Activated naive CD8-positive, alpha-beta T cell treated with anti-CD3 and anti-CD28 coated beads, Interleukin-2, amount 10 ng/mL, durations not matched to agents 7 days and 5 days (primary cell): ENCODE measurements around the gene CPNE2. TPM values are rescaled to one million over a fixed set of nuclear protein-coding genes. Genes with fewer than 3 reads are reported as not detected.

ENCODE experiments used
- ATAC-seq: fragments of 150-1000 bp; cut with Tn5 transposase; one replicate; pipeline ENCODE4 v1.10.0; 2021; ENCODE audit warnings: low read depth, moderate library complexity
- POLR2A ChIA-PET: fragments of 350-600 bp; sonication (Branson Sonifier 250); formaldehyde crosslinking; loops from one replicate; lab custom pipeline; 2021; ENCODE audit warnings: antibody characterized with exemption; lab: Charles Lee
- DNase-seq: peaks from one replicate; pipeline ENCODE4 v3.0.0; 2021
- H3K27ac Mint-ChIP-seq: one replicate; pipeline ENCODE4 v1.8.0; 2022; ENCODE audit warnings: mild to moderate bottlenecking, mixed read lengths
- H3K27me3 Mint-ChIP-seq: one replicate; pipeline ENCODE4 v1.8.0; 2022; ENCODE audit warnings: mild to moderate bottlenecking, moderate library complexity, mixed read lengths
- H3K36me3 Mint-ChIP-seq: one replicate; pipeline ENCODE4 v1.8.0; 2021; ENCODE audit warnings: mild to moderate bottlenecking, mixed read lengths
- H3K4me1 Mint-ChIP-seq: one replicate; pipeline ENCODE4 v1.8.0; 2021; ENCODE audit warnings: mixed read lengths
- H3K4me3 Mint-ChIP-seq: one replicate; pipeline ENCODE4 v1.8.0; 2022; ENCODE audit warnings: mild to moderate bottlenecking, moderate library complexity, mixed read lengths
- H3K9me3 Mint-ChIP-seq: one replicate; pipeline ENCODE4 v1.8.0; 2021; ENCODE audit warnings: mixed read lengths
- total RNA-seq, 2 experiments: library from RNA; stranded (reverse); gene quantifications; one replicate each; pipeline ENCODE4 v1.2.3, GENCODE V29; 2021

The CPNE2 gene
- total RNA-seq, 2 experiments from 2014 or later: 11.0 to 11.4 TPM

DNA sequence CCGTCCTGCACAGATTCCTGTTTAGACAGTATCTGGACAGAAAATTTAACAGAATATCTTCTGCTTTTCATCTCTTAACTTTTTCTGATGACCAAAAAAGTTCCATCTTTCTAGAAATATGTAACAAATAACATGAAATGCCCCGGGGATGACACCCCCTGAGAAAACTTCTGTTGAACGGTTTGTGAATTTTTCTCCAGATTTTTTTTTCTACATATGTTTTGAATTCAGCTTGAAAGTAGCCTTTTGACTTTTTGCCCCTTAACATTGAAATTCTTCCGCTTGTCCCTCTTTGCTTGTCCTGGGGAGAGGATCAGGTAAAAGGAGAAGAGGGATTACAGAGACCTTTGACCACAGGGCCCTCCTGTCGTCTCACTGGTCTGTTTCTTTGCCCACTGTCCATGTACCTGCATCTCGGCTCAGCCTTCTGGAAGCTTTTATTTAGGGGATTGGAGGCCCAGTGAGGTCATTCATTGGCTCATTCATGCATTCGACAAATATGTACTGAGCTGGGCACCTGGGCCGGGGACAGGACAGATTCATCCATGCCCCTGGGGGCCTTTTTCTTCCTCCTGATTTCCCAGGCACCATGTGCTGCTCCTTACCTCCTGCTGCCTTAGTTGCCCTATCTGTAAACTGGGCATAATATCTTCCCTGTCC, 19.6 kb upstream of the CPNE2 start:
- ATAC-seq: no peak
- no peak for DNase-seq
- no peak overlapping the region for H3K4me3 Mint-ChIP-seq
- no peaks in the 10 kb centered on the region for H3K9me3 Mint-ChIP-seq
- H3K36me3 Mint-ChIP-seq: peaks cover 45% of the 10 kb centered on the region
- POLR2A ChIA-PET: interaction anchor here (1.2 kb wide), 1 partner anchor 10 kb away, joined by 3 read pairs; no protein-coding TSS in a partner anchor
- no peaks in the 10 kb centered on the region for H3K27me3 Mint-ChIP-seq
- H3K27ac Mint-ChIP-seq: no peak overlapping the region
- peaks cover 30% of the 10 kb centered on the region for H3K4me1 Mint-ChIP-seq

DNA sequence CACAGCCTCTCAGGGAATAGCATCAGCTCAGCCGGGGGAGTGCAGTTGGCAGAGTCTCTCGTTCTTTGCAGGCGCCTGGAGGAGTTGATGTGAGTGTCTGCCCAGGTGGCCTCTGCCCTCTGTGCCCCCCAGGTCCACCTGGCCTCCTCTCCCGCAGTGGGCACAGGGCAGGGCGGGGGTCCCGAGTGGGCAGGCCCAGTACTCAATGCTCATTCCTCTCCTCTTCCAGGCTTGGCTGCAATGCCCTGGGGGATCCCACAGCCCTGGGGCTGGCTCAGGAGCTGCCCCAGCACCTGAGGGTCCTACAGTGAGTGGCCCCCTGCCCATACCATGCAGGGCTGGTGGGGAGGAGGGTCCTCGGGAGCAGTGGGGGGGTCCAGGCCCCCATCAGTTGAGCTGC, 14.7 kb upstream of the CPNE2 start:
- DNase-seq: no peak
- Mint-ChIP-seq H3K4me3 (no peak overlapping the region), H3K36me3 (peaks cover 9% of the 10 kb centered on the region), H3K9me3 (no peaks in the 10 kb centered on the region), H3K4me1 (peaks cover 2% of the 10 kb centered on the region), H3K27ac (no peak overlapping the region), H3K27me3 (no peaks in the 10 kb centered on the region)
- ATAC-seq: no peak
- POLR2A ChIA-PET: interaction anchor here (0.9 kb wide), 1 partner anchor 10 kb away, joined by 3 read pairs; no protein-coding TSS in a partner anchor

DNA sequence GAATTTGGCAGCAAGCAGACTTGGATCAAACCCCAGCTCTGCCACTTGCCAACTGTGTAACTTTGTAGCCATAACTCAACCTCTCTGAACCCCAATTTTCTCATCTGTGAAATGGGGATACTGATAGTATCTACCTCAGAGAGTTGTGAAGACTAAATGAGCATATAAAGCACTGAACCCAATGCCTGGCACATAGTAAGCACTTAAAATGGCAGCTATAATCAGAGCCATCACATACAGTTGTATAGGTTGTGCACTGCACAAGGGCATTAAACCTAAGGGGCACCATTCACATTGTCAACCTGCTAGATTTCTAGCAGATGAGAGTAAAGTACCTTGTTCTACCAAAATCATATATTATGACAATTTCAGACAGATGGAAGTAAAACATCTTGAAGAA, 10.6 kb upstream of the CPNE2 start:
- DNase-seq: no peak
- no peak for ATAC-seq
- peaks cover 4% of the 10 kb centered on the region for H3K27me3 Mint-ChIP-seq
- peaks cover 5% of the 10 kb centered on the region for H3K36me3 Mint-ChIP-seq
- no peak overlapping the region for H3K27ac Mint-ChIP-seq
- H3K4me3 Mint-ChIP-seq: no peak overlapping the region
- no peaks in the 10 kb centered on the region for H3K9me3 Mint-ChIP-seq
- POLR2A ChIA-PET: no interaction called here
- peaks cover 5% of the 10 kb centered on the region for H3K4me1 Mint-ChIP-seq

DNA sequence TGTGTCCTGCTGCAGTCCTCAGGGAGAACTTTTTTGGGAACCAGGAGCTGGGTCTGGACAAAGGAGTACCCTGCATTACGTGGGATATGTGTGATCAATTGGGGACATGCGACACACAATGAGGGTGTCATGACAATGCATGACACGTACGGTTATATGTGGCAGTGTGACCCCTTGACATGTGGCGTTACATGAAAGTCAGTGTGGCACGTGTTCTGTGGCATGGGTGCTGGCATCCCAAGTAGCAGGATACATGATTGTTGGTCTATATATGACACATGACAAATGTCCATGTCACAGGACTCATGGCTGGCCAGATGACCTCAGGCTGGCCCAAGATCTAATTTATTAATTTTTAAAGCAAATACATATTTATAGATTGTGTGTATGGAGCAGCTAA, 9.7 kb upstream of the CPNE2 start:
- POLR2A ChIA-PET: interaction anchor here (1.5 kb wide), 1 partner anchor 9 kb away, joined by 3 read pairs; no protein-coding TSS in a partner anchor
- peaks cover 5% of the 10 kb centered on the region for H3K36me3 Mint-ChIP-seq

GRCh38 chr16:57083485-57084126, 8.8 kb upstream of the CPNE2 start:
- H3K27me3 Mint-ChIP-seq: peaks cover 4% of the 10 kb centered on the region
- no peak overlapping the region for H3K4me3 Mint-ChIP-seq
- H3K36me3 Mint-ChIP-seq: peaks cover 5% of the 10 kb centered on the region
- H3K27ac Mint-ChIP-seq: peak overlapping the region; percentile 39
- DNase-seq (no peak), ATAC-seq (no peak)
- POLR2A ChIA-PET: interaction anchor here (1.2 to 1.9 kb wide), 3 partner anchors 10 to 118 kb away, joined by 3 to 6 read pairs (median 4); no protein-coding TSS in a partner anchor
- no peaks in the 10 kb centered on the region for H3K9me3 Mint-ChIP-seq
- H3K4me1 Mint-ChIP-seq: peaks cover 5% of the 10 kb centered on the region

More for the DNA sequence above, 9.7 kb upstream of the CPNE2 start:
- Mint-ChIP-seq H3K9me3 (no peaks in the 10 kb centered on the region), H3K27ac (no peak overlapping the region), H3K4me3 (no peak overlapping the region), H3K4me1 (peaks cover 5% of the 10 kb centered on the region), H3K27me3 (peaks cover 4% of the 10 kb centered on the region)
- DNase-seq (no peak), ATAC-seq (no peak)

GRCh38 chr16:57084257-57084770, 8.1 kb upstream of the CPNE2 start:
- POLR2A ChIA-PET: interaction anchor here (1.2 to 1.9 kb wide), 2 partner anchors 44 to 119 kb away, joined by 4 to 6 read pairs; no protein-coding TSS in a partner anchor

DNA sequence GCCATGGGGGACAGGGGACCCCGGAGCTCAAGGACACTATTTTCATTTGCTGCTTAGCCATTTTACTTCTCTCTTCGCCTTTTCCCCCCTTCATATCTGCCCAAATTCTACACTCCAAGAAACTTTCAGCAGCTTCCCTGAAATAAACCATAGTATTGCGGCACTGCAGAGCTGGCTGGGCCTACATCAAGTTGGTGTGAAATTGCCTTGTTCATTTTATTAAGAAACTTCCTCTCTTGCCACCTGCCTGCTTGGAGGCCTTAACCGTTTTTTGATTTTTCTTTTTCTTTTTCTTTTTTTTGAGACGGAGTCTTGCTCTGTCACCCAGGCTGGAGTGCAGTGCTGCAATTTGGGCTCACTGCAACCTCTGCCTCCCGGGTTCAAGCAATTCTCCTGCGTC, 7.4 kb upstream of the CPNE2 start:
- no peaks in the 10 kb centered on the region for H3K9me3 Mint-ChIP-seq
- POLR2A ChIA-PET: interaction anchor here (1.2 to 1.9 kb wide), 2 partner anchors 44 to 119 kb away, joined by 4 to 6 read pairs; no protein-coding TSS in a partner anchor
- H3K27me3 Mint-ChIP-seq: peaks cover 12% of the 10 kb centered on the region
- no peak overlapping the region for H3K4me3 Mint-ChIP-seq
- ATAC-seq: no peak
- H3K27ac Mint-ChIP-seq: no peak overlapping the region
- no peak for DNase-seq
- H3K4me1 Mint-ChIP-seq: peaks cover 5% of the 10 kb centered on the region
- peaks cover 2% of the 10 kb centered on the region for H3K36me3 Mint-ChIP-seq

More at GRCh38 chr16:57084257-57084770, 8.1 kb upstream of the CPNE2 start:
- H3K27ac Mint-ChIP-seq: peak overlapping the region; percentile 39
- H3K4me1 Mint-ChIP-seq: peaks cover 5% of the 10 kb centered on the region
- no peak overlapping the region for H3K4me3 Mint-ChIP-seq
- H3K27me3 Mint-ChIP-seq: peaks cover 9% of the 10 kb centered on the region
- DNase-seq (peak; percentile 78), ATAC-seq (peak; percentile 76)
- no peaks in the 10 kb centered on the region for H3K9me3 Mint-ChIP-seq
- H3K36me3 Mint-ChIP-seq: peaks cover 5% of the 10 kb centered on the region

- POLR2A ChIA-PET: interaction anchor here (1.1 kb wide), 1 partner anchor 63 kb away, joined by 3 read pairs; no protein-coding TSS in a partner anchor
- H3K4me3 Mint-ChIP-seq: no peak overlapping the region
- H3K9me3 Mint-ChIP-seq: no peaks in the 10 kb centered on the region
- ATAC-seq (no peak), DNase-seq (no peak)
- peaks cover 5% of the 10 kb centered on the region for H3K4me1 Mint-ChIP-seq
- no peak overlapping the region for H3K27ac Mint-ChIP-seq
- H3K36me3 Mint-ChIP-seq: peaks cover 2% of the 10 kb centered on the region
- peaks cover 28% of the 10 kb centered on the region for H3K27me3 Mint-ChIP-seq
Observed at GRCh38 chr16:57087003-57087402, 5.4 kb upstream of the CPNE2 start.

GRCh38 chr16:57089406-57089805, 3.0 kb upstream of the CPNE2 start:
- H3K9me3 Mint-ChIP-seq: no peaks in the 10 kb centered on the region
- no peak overlapping the region for H3K27ac Mint-ChIP-seq
- H3K27me3 Mint-ChIP-seq: peaks cover 37% of the 10 kb centered on the region
- peaks cover 2% of the 10 kb centered on the region for H3K4me1 Mint-ChIP-seq
- POLR2A ChIA-PET: no interaction called here
- no peak overlapping the region for H3K4me3 Mint-ChIP-seq
- no peaks in the 10 kb centered on the region for H3K36me3 Mint-ChIP-seq
- ATAC-seq: no peak
- no peak for DNase-seq

- Mint-ChIP-seq H3K36me3 (no peaks in the 10 kb centered on the region), H3K27ac (peak overlapping the region; percentile 8), H3K4me1 (peaks cover 2% of the 10 kb centered on the region), H3K9me3 (no peaks in the 10 kb centered on the region), H3K4me3 (peak overlapping the region; percentile 44), H3K27me3 (peaks cover 38% of the 10 kb centered on the region)
- DNase-seq: no peak
- no peak for ATAC-seq
- POLR2A ChIA-PET: interaction anchor here (1.0 to 1.5 kb wide), 4 partner anchors 35 to 96 kb away, joined by 3 to 4 read pairs (median 3); no protein-coding TSS in a partner anchor
Observed at GRCh38 chr16:57091200-57091974, 996 bp upstream of the CPNE2 start.

- ATAC-seq: peak; percentile 66
- Mint-ChIP-seq H3K4me3 (peak overlapping the region; percentile 74), H3K27me3 (peaks cover 38% of the 10 kb centered on the region), H3K36me3 (no peaks in the 10 kb centered on the region), H3K9me3 (no peaks in the 10 kb centered on the region), H3K4me1 (peaks cover 5% of the 10 kb centered on the region), H3K27ac (no peak overlapping the region)
- DNase-seq: peak; percentile 81
- POLR2A ChIA-PET: interaction anchor here (0.7 to 1.8 kb wide), 7 partner anchors 31 to 153 kb away, joined by 3 to 5 read pairs (median 4); partner anchors contain the start of gene ARL2BP
Observed at GRCh38 chr16:57092786-57093411, 516 bp downstream of the CPNE2 start.
